Fibroblast of the aortic adventitia (primary cell): ENCODE results near the gene GUF1. TPM values are rescaled to one million over a fixed set of nuclear protein-coding genes. Genes with fewer than 3 reads are reported as not detected.

Source experiments
- DNase-seq: peaks from one replicate; pipeline ENCODE4 v3.0.0-alpha.2; 2010; ENCODE audit warnings: low read depth
- H3K4me3 ChIP-seq: 2 replicates; pipeline ENCODE4 v1.5.1; 2011; ENCODE audit warnings: low read depth, mild to moderate bottlenecking, control low read depth, low read length, moderate library complexity
- total RNA-seq: library from RNA; depleted of rRNA; stranded (reverse); fragments of >200 nt; gene quantifications from 2 replicates; pipeline ENCODE4 v1.2.3, GENCODE V29; 2012; ENCODE audit warnings: low replicate concordance
- TF ChIP-seq, protein P1 (sequence below): IDR thresholded peaks from 2 replicates; pipeline ENCODE4 v1.5.1; 2011; ENCODE audit warnings: mild to moderate bottlenecking, low read length, control low read depth, inconsistent platforms; ENCODE audit not compliant: insufficient read depth

The GUF1 gene
- total RNA-seq, 1 donor, result 21.9 TPM

DNA sequence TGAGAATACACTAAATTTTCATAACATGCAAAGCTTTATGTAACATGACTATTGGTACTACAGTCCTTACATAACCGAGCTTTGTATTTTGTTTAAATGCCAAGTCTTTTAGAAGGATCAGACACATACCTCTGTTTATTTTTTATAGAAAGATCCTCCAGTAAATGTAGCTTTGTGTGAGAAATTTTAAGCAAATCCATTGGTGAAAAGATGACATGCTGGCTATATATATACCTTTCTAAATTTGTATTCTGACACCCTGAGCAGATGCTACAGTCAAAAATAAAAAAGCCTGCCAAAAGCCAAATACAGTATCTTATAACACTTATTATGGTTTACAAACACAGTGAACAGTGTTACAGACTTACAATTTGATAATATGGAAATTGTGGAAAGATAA is 26.8 kb upstream of the GUF1 start, which contains the start of gene YIPF7:
TSS of gene YIPF7 (minus strand) at position 201 of the 400 bp plus-strand sequence. CDS start 1,525 bp downstream, outside the sequence.
- TF ChIP-seq, protein P1, sequence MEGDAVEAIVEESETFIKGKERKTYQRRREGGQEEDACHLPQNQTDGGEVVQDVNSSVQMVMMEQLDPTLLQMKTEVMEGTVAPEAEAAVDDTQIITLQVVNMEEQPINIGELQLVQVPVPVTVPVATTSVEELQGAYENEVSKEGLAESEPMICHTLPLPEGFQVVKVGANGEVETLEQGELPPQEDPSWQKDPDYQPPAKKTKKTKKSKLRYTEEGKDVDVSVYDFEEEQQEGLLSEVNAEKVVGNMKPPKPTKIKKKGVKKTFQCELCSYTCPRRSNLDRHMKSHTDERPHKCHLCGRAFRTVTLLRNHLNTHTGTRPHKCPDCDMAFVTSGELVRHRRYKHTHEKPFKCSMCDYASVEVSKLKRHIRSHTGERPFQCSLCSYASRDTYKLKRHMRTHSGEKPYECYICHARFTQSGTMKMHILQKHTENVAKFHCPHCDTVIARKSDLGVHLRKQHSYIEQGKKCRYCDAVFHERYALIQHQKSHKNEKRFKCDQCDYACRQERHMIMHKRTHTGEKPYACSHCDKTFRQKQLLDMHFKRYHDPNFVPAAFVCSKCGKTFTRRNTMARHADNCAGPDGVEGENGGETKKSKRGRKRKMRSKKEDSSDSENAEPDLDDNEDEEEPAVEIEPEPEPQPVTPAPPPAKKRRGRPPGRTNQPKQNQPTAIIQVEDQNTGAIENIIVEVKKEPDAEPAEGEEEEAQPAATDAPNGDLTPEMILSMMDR, result no peak
- no peak within 1 kb of the TSS for H3K4me3 ChIP-seq
- DNase-seq, result no peak

DNA sequence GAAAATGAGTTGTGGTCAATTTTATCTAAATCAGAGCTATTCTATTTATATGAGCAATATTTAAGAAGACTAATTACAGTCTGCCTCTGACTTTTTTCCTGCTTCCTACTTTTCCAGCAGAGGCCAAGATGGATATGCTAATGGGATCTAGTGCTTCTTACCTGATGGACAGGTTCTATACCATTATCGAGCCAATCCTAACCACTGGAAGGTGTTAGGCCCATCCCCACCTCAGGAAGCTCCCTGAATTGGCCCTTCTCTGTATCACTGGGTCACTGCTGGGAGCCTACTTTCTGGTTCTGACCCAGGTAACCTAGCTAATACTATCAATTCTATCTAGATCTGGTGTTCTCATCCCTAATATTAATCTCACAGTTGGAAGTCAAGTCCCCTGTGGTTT is 26.2 kb upstream of the GUF1 start:
- TF ChIP-seq, protein P1, result no peak
- no peak for DNase-seq
- H3K4me3 ChIP-seq, result no peak overlapping the region

DNA sequence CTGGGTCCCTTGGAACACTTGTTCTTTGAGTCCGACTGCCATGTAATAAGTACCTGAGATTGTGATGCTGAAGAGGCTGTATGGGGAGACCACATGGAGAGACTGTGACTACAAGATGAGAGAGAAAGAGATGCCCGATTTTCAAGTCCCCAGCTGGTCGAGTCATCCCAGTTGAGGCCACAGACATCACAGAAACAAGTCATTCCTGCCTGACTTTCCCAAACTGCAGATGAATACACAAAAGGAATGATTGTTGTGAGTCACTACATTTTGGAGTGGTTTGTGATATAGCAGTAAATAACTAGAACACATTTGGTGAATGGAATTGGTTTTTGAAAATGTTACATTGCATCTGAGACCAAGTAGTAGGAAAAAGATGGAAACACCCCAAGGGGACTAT is 17.8 kb upstream of the GUF1 start:
- DNase-seq, result no peak
- TF ChIP-seq, protein P1, result no peak

DNA sequence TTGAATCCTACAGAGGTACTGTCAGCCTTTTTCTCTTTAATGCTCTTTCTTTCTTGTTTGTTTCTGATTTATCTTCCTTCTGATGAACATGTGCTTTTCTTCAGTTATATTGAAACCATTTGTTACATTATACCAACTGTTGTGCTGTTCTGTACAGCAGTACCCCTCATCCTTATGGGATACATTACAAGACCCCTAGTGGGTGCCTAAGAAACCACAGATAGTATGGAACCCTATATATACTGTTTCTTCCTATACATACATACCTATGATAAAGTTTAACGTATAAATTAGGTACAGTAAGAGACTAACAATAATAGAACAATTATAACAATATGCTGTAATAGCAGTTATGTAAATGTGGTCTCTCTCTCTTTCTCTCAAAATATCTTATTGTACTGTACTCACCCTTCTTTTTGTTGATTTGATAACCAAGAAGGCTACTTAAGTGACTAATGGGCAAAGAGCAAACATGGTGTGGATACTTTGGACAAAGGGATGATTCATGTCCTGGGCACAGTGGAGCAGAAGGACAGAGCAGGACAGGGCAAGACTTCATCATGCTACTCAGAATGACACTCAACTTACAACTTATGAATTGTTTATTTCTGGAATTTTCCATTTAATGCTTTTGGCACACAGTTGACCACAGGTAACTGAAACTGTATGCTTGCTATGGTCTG is 16.1 kb upstream of the GUF1 start:
- H3K4me3 ChIP-seq, result no peak overlapping the region
- TF ChIP-seq, protein P1, result no peak
- no peak for DNase-seq

More for the DNA sequence above, 17.8 kb upstream of the GUF1 start:
- H3K4me3 ChIP-seq, result no peak overlapping the region

DNA sequence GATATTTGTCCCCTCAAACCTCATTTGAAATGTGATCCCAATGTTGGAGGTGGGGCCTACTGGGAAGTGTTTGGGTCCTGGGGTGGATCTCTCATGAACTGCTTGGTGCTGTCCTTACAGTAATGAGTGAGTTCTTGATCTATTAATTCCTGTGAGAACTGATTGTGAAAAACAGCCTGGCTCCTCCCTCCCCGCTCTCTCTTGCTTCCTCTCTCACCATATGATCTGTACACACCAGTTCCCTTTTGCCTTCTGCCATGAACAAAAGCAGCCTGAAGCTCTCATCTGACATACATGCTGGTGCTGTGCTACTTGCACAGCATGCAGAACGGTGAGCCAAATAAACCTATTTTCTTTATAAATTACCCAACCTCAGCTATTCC is 15.6 kb upstream of the GUF1 start:
- TF ChIP-seq, protein P1, result no peak
- no peak for DNase-seq
- H3K4me3 ChIP-seq, result no peak overlapping the region

DNA sequence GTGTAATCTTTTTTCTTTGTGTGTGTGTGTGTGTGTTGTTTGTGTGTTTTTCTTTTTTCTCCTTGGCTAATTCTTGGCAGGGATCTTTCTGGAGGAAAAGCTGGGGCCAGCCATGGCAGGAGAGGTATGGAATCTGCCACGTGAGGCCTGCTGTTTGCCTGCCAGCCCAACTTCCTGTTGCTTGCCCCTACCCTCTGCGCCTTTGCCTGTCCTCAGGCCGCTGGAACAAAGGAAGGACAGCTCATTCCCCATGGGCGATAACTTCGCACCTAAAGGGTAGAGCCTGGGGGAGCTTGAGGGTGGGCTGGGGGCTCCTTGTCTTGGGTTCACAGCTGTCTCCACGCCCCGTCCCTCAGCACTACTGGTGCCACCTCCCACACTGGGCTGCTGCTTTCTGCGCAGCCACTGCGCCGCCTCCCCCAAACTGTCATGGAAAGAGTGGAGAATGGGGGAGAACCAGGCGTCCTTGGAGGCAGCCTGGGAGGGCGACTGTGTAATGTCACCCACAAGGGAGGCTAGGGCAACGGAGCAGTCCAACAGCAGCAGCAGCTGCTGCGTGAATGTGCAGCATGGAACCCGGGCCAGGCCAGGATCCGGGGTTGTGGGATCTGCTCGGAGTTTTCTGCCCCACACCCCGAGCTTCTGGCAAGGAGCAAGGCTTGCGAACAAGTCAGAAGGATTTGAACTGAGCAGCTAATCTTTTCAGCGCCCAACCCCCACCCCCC is 14.5 kb upstream of the GUF1 start:
- DNase-seq, result no peak
- H3K4me3 ChIP-seq, result no peak overlapping the region
- TF ChIP-seq, protein P1, result no peak
